ENCODE measurements around the gene RIPPLY3. TPM values are rescaled to one million over a fixed set of nuclear protein-coding genes. Genes with fewer than 3 reads are reported as not detected.

Gene RIPPLY3, protein sequence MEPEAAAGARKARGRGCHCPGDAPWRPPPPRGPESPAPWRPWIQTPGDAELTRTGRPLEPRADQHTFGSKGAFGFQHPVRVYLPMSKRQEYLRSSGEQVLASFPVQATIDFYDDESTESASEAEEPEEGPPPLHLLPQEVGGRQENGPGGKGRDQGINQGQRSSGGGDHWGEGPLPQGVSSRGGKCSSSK
- total RNA-seq: not detected

DNA sequence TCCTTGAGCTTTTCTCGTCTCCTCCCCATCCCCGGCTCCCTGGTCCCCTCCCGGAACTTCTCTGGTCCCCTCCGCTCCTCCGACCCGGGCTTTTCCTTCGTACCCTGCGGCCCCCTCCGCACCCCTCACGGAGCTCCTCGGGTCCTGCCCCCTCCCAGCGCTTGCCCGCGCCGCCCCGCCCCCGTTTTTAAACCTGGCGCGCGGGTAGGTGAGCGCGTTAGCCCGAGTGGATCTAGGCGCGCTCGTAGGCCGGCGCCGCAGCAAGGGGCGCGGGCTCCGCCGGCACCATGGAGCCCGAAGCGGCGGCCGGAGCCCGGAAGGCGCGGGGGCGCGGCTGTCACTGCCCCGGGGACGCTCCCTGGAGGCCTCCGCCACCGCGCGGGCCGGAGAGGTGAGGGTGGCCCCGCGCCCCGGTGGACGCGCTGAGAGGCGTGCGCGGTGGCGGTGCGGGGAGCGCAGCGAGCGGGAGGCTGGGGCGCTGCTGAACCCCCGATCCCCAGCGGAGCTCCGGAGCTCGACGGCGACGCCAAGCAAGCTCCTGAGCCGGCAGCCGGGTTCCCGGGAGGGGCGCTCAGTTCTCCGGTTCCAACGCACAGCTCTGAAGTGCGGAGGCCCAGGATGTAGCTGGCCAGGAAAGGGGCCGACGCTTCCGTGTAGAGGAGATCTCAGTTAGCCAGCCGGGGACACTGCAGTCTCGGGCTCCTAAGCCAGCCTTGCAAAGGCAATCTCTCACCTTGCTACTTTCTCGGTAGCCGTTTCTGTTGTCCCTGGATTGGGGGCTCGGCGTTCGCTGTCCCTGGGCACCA, at the start of gene RIPPLY3:
Gene RIPPLY3, plus strand, starts transcription at position 217 of the 806 bp plus-strand sequence. Its CDS starts 71 bp downstream, at position 288.
- no peak for DNase-seq (ENCODE audit: low spot score in 2 of 2)
- no peak for FAIRE-seq

DNA sequence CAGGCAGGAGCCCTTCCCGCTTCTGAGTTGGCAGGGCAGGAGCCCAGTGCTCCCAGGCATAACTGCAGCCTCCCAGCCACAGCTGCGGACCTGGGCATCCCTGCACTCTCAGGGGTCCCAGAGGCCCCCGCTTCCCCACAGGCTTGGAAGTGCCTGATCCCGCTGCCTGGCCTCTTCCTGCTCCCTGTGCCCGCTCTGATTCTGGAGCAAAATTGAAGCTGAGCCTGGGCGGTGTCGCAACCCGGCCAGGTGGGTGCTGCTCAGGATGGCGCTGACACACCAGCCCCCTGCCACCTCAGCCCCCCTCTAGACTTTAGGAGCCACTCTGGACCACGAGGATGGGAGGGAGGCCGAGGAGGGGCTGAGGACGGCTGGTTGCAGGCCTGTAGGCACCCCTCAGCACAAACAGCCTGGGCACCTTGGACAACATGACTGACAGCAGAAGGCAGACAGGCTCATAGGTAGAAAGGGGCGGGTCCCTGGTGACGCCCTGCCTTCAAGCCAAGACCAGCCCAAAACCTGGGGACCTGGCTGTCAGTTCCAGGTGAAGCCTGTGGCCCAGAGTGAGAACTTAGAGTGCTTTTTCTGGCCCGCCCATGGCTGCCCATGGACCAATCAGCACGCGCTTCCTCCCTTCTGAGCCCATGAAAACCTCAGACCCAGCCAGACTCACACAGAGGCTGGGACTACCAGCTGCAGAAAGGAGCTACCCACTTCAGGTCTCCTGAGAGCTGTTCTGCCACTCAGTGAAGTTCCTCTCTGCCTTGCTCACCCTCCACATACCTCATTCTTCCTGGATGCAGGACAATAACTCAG, 47.3 kb upstream of the RIPPLY3 start:
- DNase-seq (ENCODE audit: low spot score in 2 of 2): no peak
- no peak for FAIRE-seq

DNA sequence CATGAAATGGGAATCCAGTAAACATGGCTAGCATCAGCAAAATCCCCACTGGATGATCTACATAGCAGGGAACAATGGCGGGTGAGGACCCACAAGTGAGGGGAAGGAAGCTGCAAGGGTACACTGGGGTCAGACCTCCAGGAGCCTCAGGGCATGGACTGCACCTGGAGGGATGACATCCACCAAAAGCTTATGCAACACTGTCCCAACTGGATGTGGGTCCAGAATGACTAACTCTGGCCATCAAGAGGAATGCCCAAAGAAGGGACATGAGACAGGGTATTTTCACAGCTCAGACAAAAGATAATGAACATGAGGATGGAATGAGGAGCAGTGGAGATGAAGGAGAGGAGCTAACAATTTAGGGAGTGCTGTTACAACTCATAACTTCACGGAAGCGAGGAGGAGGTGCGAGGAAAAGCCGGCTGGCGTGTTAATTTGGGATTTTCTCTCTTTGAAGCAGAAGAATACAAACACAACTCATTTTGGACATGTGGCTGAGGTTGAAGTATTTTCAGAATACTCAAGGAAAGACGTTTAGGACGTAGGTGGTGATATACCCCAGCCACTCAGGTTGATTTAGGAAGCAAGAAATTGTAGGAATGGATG, 45.7 kb upstream of the RIPPLY3 start:
- FAIRE-seq (no peak), DNase-seq (ENCODE audit: low spot score in 2 of 2) (peak in 1 of 2 donors; percentile 16)

DNA sequence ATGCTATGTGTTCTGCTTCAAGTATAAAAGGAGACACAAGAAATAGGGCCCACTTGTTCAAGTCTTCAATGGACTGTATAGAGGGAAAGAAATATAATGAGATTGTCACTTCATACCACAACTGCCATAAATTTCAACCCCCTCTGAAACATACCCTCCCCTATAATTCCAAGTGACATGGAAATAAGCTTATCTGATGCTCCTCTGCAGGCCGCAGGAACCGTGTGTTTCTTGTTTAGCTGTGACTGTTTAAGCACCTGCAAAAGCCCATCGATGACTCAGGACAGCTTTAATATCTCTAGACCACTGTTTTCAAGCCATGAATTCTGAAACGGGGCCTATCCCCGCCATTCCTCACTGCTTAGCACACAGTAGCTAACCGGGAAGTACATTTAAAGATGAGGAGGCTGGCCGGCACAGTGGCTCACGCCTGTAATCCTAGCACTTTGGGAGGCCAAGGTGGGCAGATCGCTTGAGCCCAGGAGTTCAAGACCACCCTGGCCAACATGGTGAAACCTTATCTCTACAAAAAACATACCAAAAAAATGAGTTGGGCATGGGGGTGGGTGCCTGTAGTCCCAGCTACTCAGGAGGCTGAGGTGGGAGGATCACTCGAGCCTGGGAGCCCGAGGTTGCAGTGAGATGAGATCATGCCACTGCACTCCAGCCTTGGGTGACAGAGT, 44.3 kb upstream of the RIPPLY3 start:
- DNase-seq (ENCODE audit: low spot score in 2 of 2): no peak
- no peak for FAIRE-seq

DNA sequence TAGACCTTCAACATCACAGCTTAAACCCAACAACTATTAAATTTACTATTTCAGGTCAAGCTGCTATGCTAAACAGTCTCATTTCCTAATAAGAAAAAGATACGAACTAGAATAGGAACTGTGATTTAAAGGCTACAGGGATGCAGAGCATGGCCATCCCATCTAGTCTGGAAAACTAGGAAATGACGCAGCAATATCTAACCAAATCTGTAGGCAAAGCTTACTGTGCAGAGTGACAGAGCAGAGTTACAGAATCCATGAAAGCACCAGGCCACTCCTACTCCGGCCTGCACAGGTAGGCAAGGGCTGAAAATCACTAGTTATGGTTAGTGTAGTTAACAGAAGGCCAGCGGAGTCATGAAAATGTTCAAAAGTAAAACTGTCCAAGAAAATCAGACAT, 42.1 kb upstream of the RIPPLY3 start:
- no peak for FAIRE-seq
- no peak for DNase-seq (ENCODE audit: low spot score in 2 of 2)

DNA sequence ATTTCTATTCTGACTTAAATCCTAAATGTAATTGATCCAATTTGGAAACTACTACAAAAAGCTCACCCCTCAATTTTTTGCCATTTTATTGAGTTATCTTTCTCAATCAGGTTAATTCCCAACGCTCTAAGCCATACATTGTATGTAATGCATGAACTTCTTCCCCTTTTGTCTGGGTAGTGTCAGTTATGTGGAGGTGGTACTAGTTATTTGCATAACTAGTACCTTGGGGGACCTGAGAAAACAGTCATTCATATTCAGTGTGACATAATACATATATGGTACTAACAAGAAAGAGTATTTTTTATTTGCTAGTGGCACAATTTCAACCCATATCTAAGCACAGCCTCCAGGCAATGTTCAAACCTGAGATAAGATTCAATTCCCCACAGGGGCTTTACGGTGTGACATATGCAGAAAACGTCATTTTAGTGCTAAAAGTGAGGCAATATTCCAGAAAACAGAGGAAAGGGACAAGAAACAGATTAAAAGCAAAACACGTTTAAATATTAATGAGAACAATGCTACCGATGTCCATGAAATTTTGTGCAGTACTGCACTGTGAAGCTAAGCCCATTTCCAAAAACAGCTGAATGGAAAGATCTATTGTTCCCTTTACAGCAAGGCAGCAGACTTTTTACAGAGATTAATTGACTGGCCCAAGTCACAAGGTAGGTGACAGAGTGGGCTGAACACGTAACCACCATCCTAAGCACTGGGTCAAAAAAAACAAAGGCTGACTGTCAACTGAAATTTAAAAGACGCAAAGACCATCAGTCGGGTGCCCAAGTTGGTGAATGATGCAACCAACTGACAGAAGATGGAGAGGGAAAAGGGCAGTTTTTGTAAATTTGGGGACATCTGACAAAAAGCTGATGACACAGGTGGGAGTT, 41.4 kb upstream of the RIPPLY3 start:
- DNase-seq (ENCODE audit: low spot score in 2 of 2) (no peak), FAIRE-seq (no peak)

DNA sequence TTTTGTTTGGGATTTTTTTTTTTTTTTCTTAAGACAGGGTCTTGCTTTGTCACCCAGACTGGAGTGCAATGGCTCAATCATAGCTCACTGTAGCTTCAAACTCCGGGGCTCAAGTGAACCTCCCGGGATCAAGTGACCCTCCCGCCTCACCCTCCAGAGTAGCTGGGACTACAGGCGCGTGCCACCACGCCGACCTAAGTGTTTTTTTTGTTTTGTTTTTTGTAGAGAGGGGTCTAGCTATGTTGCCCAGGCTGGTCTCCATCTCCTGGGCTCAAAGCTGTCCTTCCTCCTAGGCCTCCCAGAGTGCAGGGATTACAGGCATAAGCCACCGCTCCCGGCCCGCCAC, 40.8 kb upstream of the RIPPLY3 start:
- DNase-seq (ENCODE audit: low spot score in 2 of 2) (no peak), FAIRE-seq (no peak)

DNA sequence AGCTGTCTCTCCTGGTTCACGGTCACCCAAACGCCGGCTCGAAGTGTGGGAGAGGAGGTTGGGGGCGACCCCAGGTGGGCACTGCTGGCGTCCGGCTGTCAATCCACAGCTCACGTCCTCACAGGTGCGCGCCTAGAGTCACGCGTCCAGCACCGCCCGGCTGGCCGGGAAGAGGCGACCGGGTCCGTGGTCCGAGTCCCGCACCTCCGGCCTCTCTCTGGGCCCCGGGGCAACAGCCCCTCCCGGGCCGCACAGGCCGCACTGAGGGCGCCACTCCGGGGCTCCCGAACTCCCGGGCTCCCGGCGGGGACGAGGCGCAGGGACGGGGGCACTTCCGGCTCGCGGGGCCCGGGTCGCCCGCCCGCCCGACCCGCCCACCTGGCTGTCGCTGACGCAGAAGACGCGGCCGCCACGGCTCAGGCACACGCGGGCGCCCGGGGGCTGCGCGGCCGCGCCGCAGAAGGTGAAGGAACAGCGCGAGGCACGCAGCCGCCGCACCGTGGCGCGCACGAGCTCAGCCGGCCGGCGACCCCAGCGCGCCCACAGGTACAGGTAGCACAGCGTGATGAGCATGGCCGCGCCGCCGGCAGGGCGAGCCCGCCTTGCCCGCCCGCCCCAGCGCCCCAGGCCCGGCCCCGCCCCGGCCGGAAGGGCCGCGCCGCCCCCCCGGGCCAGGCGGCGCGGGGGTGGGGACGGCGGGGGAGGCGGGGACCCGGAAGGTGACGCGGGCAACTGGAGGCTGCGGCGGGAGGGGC, 40.3 kb upstream of the RIPPLY3 start, which contains the start of gene HLCS:
Gene HLCS, minus strand, starts transcription at position 604 of the 755 bp plus-strand sequence. Its CDS starts 31 bp downstream, at position 573.
- peak; percentile 72 to 74 for DNase-seq (ENCODE audit: low spot score in 2 of 2)
- no peak for FAIRE-seq

DNA sequence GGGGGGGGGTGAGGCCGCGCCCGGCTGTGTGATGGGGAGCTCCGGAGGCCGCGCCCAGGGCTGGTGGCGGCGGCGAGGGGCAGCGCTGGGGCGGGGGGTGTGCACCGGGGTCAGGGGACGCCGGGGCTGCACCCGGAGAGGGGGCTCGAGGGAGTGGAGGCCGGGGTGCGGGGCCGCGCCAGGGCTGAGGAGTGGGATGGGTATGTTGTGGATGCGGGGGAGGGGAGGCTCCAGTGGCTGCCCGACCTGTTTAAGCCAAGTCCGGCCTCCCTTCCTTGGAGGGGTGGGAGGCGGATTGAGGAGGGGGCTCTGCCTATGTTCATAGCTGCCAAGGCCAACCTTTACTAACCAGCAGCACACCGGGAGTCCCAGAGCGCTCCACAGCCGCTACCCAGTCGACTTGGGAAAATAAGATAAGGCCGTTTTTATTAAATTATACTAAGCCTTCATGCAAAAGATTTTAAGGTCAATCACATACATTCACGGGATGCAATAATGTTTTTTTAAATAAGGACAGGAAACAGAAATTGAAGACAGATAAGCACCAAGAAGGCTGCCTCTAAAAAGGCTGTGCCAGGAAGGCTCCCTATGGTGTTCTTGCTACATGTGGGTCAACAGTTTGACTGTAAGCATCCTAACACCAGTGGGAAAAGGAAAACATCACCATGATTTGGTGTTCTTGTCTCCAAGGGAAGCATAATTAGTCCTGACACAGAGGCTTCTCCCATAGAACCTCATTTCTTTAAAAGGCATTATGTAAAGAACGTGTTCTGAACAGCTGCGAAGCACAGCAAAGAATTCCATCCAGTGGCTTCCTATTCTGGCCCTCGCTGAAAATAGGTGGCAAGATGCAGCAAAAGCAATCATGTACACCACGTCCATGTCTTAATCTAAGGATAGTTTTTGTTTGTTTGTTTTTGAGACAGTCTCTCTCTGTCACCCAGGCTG, 39.4 kb upstream of the RIPPLY3 start:
- no peak for FAIRE-seq
- no peak for DNase-seq (ENCODE audit: low spot score in 2 of 2)

DNA sequence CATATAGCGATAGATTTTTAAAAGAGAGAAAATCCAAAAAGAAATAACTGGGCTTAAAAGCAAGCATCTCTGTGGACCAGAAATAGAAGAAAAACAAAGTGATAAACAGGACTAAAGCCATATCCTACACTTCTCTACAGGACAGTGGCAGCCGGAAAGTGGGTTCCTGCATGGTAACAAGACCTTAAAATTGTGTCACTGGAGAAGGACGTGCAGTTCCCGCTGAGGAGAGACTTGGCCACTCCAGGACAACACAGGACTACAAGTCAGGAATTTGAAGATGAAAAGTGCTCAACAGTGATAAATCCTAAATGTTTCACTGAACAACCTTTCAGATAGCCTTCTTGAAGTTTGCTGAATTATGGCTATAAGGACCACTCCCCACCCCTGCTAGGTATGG, 38.1 kb upstream of the RIPPLY3 start:
- DNase-seq (ENCODE audit: low spot score in 2 of 2): no peak
- FAIRE-seq: no peak

DNA sequence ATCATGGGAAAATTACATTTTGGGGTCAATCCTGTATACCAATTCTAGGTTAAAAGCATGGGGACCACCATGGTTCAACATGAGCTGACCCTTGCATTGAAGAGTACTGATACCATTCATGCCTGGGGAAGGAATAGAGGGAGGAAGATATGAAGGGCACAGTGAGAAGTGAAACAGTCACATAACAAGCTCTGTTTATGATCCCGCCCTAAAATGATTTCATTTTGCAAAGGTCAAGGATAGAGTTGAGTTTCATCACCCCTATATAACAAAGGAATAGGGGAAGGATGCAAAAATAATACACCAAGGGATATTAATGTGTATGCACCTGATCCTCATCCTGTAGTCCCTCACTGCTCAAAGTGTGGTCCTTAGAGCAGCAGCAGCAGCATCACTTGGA, 37.5 kb upstream of the RIPPLY3 start:
- no peak for DNase-seq (ENCODE audit: low spot score in 2 of 2)
- FAIRE-seq: no peak

DNA sequence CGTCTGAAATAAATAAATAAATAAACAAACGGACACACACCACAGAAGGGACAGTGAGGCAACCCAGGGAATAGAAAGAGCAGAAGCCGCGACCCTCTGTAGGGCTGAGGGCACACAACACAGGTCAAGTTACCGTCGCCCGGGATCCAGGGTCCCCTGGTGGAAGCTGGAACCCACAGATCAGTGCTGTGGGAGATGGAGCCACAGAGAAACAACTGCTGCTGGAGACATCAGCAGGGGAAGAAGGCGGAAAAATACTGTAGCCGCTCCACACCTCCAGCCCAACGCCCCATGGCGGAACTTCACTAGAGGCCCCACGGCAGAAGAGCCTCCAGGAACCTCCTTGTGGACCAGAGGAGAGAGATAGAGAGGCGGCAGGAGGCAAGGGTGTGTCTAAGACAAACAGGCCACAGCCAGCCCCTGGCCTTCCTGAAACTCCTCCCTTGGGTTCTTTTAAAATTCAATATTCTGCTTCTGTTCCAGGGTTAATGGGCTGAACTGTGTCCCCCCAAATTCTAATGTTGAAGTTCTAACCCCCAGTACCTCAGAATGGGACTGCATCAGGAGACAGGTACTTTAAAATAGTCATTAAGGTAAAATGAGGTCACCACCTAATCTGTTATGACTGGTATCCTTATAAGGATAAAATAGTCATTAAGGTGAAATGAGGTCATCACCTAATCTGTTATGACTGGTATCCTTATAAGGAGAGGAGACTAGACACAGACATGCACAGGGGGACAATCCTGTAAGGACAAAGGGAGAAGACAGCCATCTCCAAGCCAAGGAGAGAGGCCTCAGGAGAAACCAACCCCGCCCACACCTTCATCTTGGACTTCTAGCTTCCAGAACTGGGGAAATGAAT, 32.3 kb upstream of the RIPPLY3 start:
- FAIRE-seq: no peak
- no peak for DNase-seq (ENCODE audit: low spot score in 2 of 2)

DNA sequence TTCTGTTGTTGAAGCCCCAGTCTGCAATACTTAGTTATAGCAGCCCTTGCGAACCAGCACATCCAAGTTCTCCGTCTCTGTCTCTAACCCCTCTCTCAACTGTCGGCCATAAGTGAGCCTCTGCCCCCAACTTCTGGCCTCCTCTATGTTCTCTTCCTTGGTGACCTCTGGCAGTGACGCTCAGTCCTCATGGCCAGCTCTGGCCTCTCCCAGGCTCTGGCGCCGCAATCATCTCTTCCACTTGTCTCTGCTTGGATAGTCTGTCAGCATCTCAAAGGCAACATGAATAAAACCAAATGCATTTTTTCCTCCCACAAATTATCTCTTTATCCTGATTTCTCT, 31.7 kb upstream of the RIPPLY3 start:
- FAIRE-seq: no peak
- no peak for DNase-seq (ENCODE audit: low spot score in 2 of 2)

DNA sequence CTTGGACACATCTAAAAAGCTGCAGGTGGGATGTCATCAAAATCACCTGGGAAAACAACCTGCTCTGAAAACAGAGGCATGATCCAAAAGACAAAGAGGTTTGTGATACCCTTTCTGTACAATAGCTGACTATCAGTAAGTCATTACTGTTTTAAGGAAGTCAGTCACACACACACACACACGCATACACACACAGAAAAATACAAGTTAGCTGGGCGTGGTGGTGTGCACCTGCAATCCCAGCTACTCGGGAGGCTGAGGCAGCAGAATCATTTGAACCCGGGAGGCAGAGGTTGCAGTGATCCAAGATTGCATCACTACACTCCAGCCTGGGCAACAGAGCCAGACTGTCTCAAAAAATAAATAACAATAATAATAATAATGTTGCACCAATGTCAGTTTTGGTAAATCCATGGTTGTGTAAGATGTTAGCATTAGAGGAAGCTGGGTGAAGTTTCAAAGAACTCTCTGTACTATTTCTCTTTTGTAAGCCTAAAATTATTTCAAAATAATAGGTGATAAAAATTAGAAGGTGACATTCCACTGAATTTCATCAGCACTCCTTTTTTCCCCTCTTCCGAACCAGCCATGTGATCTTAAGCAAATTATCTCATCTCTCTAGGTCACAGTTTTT, 30.2 kb upstream of the RIPPLY3 start:
- DNase-seq (ENCODE audit: low spot score in 2 of 2) (no peak), FAIRE-seq (no peak)

DNA sequence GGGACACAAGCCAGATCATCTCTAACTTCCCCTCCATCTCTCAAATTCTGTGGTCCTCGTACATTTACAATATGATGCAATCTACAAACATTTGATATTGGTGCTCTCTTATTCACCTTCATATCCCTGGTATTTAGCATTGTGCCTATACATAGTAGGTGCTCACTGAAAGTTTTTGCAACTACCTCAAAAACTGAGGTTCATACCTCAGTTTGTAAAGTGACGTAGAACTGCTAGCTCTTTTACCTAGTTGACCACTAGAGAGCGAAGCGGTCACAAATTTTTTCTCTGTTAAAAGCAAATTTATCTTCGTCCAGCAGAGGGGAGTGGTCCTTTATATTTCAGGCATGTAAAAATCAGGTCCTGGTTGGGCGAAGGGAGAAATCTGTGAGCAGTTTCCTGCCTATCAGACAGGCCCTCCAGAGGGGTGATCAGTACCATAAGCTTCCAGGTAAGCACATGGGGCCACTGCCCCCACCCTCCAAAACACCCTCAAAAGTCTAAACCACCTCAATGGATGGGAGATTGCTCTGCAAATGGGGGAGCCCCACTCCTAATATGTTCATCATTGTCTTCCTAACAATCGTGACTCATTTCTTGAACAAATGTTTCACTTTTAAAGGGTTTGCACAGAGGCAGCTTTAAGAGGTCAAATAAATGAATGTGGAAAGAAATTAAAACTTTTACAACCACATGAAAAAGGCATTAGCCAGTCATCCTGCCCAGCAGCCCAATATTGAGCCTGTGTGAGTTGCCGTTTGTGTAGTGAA, 29.4 kb upstream of the RIPPLY3 start:
- DNase-seq (ENCODE audit: low spot score in 2 of 2) (peak in 1 of 2 donors; percentile 37), FAIRE-seq (no peak)
